ENCODE results near the gene ZNF200. TPM values are rescaled to one million over a fixed set of nuclear protein-coding genes. Genes with fewer than 3 reads are reported as not detected.

ZNF200 gene
- total RNA-seq, 1 donor from 2014 or later, result 5.2 TPM

GRCh38 chr16:3259836-3260235 lies 24.9 kb upstream of the ZNF200 start:
- TF ChIP-seq POLR2AphosphoS5 (IDR thresholded peaks at IDR 0.05; ENCODE audit: insufficient read depth in 1 of 2, low read depth in 1 of 2) (no peak), CTCF (IDR thresholded peaks at IDR 0.05) (no peak)
- Histone ChIP-seq H3K27me3 (no peaks in the 10 kb centered on the region), H3K27ac (no peak overlapping the region), H3K4me1 (peaks cover 10% of the 10 kb centered on the region), H3K9me3 (no peaks in the 10 kb centered on the region), H3K36me3 (no peaks in the 10 kb centered on the region), H3K4me3 (no peak overlapping the region)
- no peak for DNase-seq (ENCODE audit: extremely low spot score in 2 of 2)
- intact Hi-C loops (cut with DNase I), result no loop called here

- no peak for DNase-seq (ENCODE audit: extremely low spot score in 2 of 2)
- Histone ChIP-seq H3K36me3 (no peaks in the 10 kb centered on the region), H3K27ac (no peak overlapping the region), H3K4me3 (no peak overlapping the region), H3K9me3 (no peaks in the 10 kb centered on the region), H3K4me1 (no peaks in the 10 kb centered on the region), H3K27me3 (no peaks in the 10 kb centered on the region)
- TF ChIP-seq POLR2A (IDR thresholded peaks at IDR 0.05) (no peak), POLR2AphosphoS5 (IDR thresholded peaks at IDR 0.05; ENCODE audit: insufficient read depth in 1 of 2, low read depth in 1 of 2) (no peak), CTCF (IDR thresholded peaks at IDR 0.05) (no peak)
- intact Hi-C loops (cut with DNase I), result no loop called here
Measured at GRCh38 chr16:3256866-3257465, 22.0 kb upstream of the ZNF200 start.

GRCh38 chr16:3256146-3256865 lies 21.3 kb upstream of the ZNF200 start, which contains the start of gene MEFV:
Gene MEFV (minus strand): TSS chr16:3256633. CDS start chr16:3256587, 46 bp downstream.
- TF ChIP-seq POLR2AphosphoS5 (IDR thresholded peaks at IDR 0.05; ENCODE audit: insufficient read depth in 1 of 2, low read depth in 1 of 2), result no peak
- no peak for TF ChIP-seq POLR2A (IDR thresholded peaks at IDR 0.05)
- TF ChIP-seq CTCF (IDR thresholded peaks at IDR 0.05), result no peak
- intact Hi-C loops (cut with DNase I), result no loop called here
- DNase-seq (ENCODE audit: extremely low spot score in 2 of 2), result no peak
- H3K4me3 ChIP-seq, result no peak within 1 kb of the TSS
- H3K9me3 ChIP-seq, result no peaks in the 10 kb centered on the region
- no peaks in the 10 kb centered on the region for H3K36me3 ChIP-seq
- no peaks in the 10 kb centered on the region for H3K4me1 ChIP-seq
- H3K27me3 ChIP-seq, result no peaks in the 10 kb centered on the region
- H3K27ac ChIP-seq, result no peak within 1 kb of the TSS

GRCh38 chr16:3254309-3254708 lies 19.4 kb upstream of the ZNF200 start:
- intact Hi-C loops (cut with DNase I), result no loop called here
- Histone ChIP-seq H3K27ac (no peak overlapping the region), H3K4me1 (no peaks in the 10 kb centered on the region), H3K4me3 (no peak overlapping the region), H3K36me3 (no peaks in the 10 kb centered on the region), H3K9me3 (no peaks in the 10 kb centered on the region), H3K27me3 (no peaks in the 10 kb centered on the region)
- TF ChIP-seq POLR2AphosphoS5 (IDR thresholded peaks at IDR 0.05; ENCODE audit: insufficient read depth in 1 of 2, low read depth in 1 of 2) (no peak), CTCF (IDR thresholded peaks at IDR 0.05) (no peak), POLR2A (IDR thresholded peaks at IDR 0.05) (no peak)
- DNase-seq (ENCODE audit: extremely low spot score in 2 of 2), result no peak

GRCh38 chr16:3252967-3253366 lies 18.0 kb upstream of the ZNF200 start:
- Histone ChIP-seq H3K4me3 (no peak overlapping the region), H3K27me3 (no peaks in the 10 kb centered on the region), H3K4me1 (no peaks in the 10 kb centered on the region), H3K9me3 (no peaks in the 10 kb centered on the region), H3K27ac (no peak overlapping the region), H3K36me3 (no peaks in the 10 kb centered on the region)
- TF ChIP-seq CTCF (IDR thresholded peaks at IDR 0.05), result no peak
- TF ChIP-seq POLR2A (IDR thresholded peaks at IDR 0.05), result no peak
- TF ChIP-seq POLR2AphosphoS5 (IDR thresholded peaks at IDR 0.05; ENCODE audit: insufficient read depth in 1 of 2, low read depth in 1 of 2), result no peak
- DNase-seq (ENCODE audit: extremely low spot score in 2 of 2), result no peak
- intact Hi-C loops (cut with DNase I), result no loop called here
